ENCODE data around the gene BCOR.

BCOR gene

GRCh38 chrX:40012039-40012867 is 85.5 kb downstream of the BCOR start:
- no peak for TF ChIP-seq CTCF (IDR thresholded peaks at IDR 0.05; ENCODE audit: unreplicated experiment in 3 of 3)
- Mint-ChIP-seq H3K27me3 (ENCODE audit: low read depth) (peaks cover 19% of the 10 kb centered on the region), H3K9me3 (peaks cover 5% of the 10 kb centered on the region), H3K36me3 (ENCODE audit: low read depth) (no peaks in the 10 kb centered on the region), H3K4me1 (peaks cover 45% of the 10 kb centered on the region), H3K4me3 (peak overlapping the region; percentile 74 to 85 (median 82)), H3K27ac (peak overlapping the region; percentile 76 to 86 (median 78))

- H3K4me1 Mint-ChIP-seq = peaks cover 52% of the 10 kb centered on the region
- peak overlapping the region; percentile 51 to 86 (median 78) for H3K27ac Mint-ChIP-seq
- peaks cover 5% of the 10 kb centered on the region for H3K9me3 Mint-ChIP-seq
- H3K4me3 Mint-ChIP-seq = peak overlapping the region; percentile 72 to 76 (median 76)
- TF ChIP-seq CTCF (IDR thresholded peaks at IDR 0.05; ENCODE audit: unreplicated experiment in 3 of 3) = no peak
- H3K36me3 Mint-ChIP-seq (ENCODE audit: low read depth) = no peaks in the 10 kb centered on the region
- H3K27me3 Mint-ChIP-seq (ENCODE audit: low read depth) = peaks cover 19% of the 10 kb centered on the region
These were observed 86.3 kb downstream of the BCOR start for GRCh38 chrX:40011322-40012038.

- H3K9me3 Mint-ChIP-seq = peaks cover 5% of the 10 kb centered on the region
- peaks cover 19% of the 10 kb centered on the region for H3K27me3 Mint-ChIP-seq (ENCODE audit: low read depth)
- H3K36me3 Mint-ChIP-seq (ENCODE audit: low read depth) = no peaks in the 10 kb centered on the region
- TF ChIP-seq CTCF (IDR thresholded peaks at IDR 0.05; ENCODE audit: unreplicated experiment in 3 of 3) = no peak
- H3K4me3 Mint-ChIP-seq = peak overlapping the region; percentile 72 to 76 (median 76)
- peaks cover 52% of the 10 kb centered on the region for H3K4me1 Mint-ChIP-seq
- peak overlapping the region; percentile 11 to 86 (median 78) for H3K27ac Mint-ChIP-seq
These were observed 87.0 kb downstream of the BCOR start for GRCh38 chrX:40010550-40011321.

- no peak for TF ChIP-seq CTCF (IDR thresholded peaks at IDR 0.05; ENCODE audit: unreplicated experiment in 3 of 3)
- H3K27me3 Mint-ChIP-seq (ENCODE audit: low read depth) = peaks cover 23% of the 10 kb centered on the region
- peaks cover 2% of the 10 kb centered on the region for H3K9me3 Mint-ChIP-seq
- peak overlapping the region; percentile 78 to 86 (median 81) for H3K27ac Mint-ChIP-seq
- H3K36me3 Mint-ChIP-seq (ENCODE audit: low read depth) = no peaks in the 10 kb centered on the region
- H3K4me3 Mint-ChIP-seq = peak overlapping the region; percentile 72 to 76 (median 76)
- H3K4me1 Mint-ChIP-seq = peaks cover 53% of the 10 kb centered on the region
These were observed 87.9 kb downstream of the BCOR start for GRCh38 chrX:40009890-40010289.

GRCh38 chrX:40009462-40009851 is 88.3 kb downstream of the BCOR start:
- peak overlapping the region; percentile 72 to 76 (median 76) for H3K4me3 Mint-ChIP-seq
- H3K27ac Mint-ChIP-seq = peak overlapping the region; percentile 64 to 81 (median 78)
- peaks cover 2% of the 10 kb centered on the region for H3K9me3 Mint-ChIP-seq
- no peak for TF ChIP-seq CTCF (IDR thresholded peaks at IDR 0.05; ENCODE audit: unreplicated experiment in 3 of 3)
- H3K4me1 Mint-ChIP-seq = peaks cover 56% of the 10 kb centered on the region
- H3K36me3 Mint-ChIP-seq (ENCODE audit: low read depth) = no peaks in the 10 kb centered on the region
- H3K27me3 Mint-ChIP-seq (ENCODE audit: low read depth) = peaks cover 23% of the 10 kb centered on the region

Measured in nephron (organoid).